GM12878 (cell line): ENCODE results near the gene MICAL3. TPM values are rescaled to one million over a fixed set of nuclear protein-coding genes. Genes with fewer than 3 reads are reported as not detected.
A peak's percentile ranks its signal among the peaks of the same experiment; 100 is the strongest.

Source experiments
- ATF7 ChIP-seq: fragments of 450-650 bp; IDR thresholded peaks from 2 replicates; pipeline ENCODE4 v1.6.1; 2016; ENCODE audit warnings: low read depth, mild to moderate bottlenecking
- BCL3 ChIP-seq: IDR thresholded peaks from 2 replicates; pipeline ENCODE4 v1.6.1; 2011; ENCODE audit warnings: borderline replicate concordance, low read depth, mild to moderate bottlenecking, moderate library complexity, low read length; ENCODE audit not compliant: insufficient read depth, poor library complexity, severe bottlenecking
- BCLAF1 ChIP-seq: fragments of 450-650 bp; IDR thresholded peaks from 2 replicates; pipeline ENCODE4 v1.6.1; 2017; ENCODE audit warnings: antibody characterized with exemption, mild to moderate bottlenecking, moderate library complexity
- CHD4 ChIP-seq: fragments of 200-600 bp; sonication (generic); IDR thresholded peaks from 2 replicates; pipeline ENCODE4 v1.6.1; 2016; ENCODE audit warnings: mild to moderate bottlenecking
- CREB1 ChIP-seq: IDR thresholded peaks from 2 replicates; pipeline ENCODE4 v1.6.1; 2012; ENCODE audit warnings: low read depth, mild to moderate bottlenecking, inconsistent platforms
- GABPA ChIP-seq: IDR thresholded peaks from 2 replicates; pipeline ENCODE4 v1.6.1; 2014; ENCODE audit warnings: antibody characterized with exemption, low read depth, mild to moderate bottlenecking, inconsistent platforms
- IKZF1 ChIP-seq: fragments of 450-650 bp; conservative IDR thresholded peaks from 2 replicates; pipeline ENCODE4 v1.6.1; 2017; ENCODE audit warnings: antibody characterized with exemption, mild to moderate bottlenecking
- NR2C2 ChIP-seq: IDR thresholded peaks from 2 replicates; pipeline ENCODE4 v1.6.1; 2011; ENCODE audit warnings: borderline replicate concordance, low read depth; ENCODE audit not compliant: control insufficient read depth, insufficient read length
- RAD21 ChIP-seq: IDR thresholded peaks from 2 replicates; pipeline ENCODE4 v1.6.1; 2011; ENCODE audit warnings: mild to moderate bottlenecking, low read depth, low read length, moderate library complexity; ENCODE audit not compliant: insufficient read depth
- SIX5 ChIP-seq: IDR thresholded peaks from 2 replicates; pipeline ENCODE4 v1.6.1; 2011; ENCODE audit warnings: mild to moderate bottlenecking, low read depth, low read length, moderate library complexity; ENCODE audit not compliant: severe bottlenecking
- SMC3 ChIP-seq: IDR thresholded peaks from 2 replicates; pipeline ENCODE4 v1.6.1; 2011; ENCODE audit warnings: low read length, improper control_type of control experiment, borderline replicate concordance
- SPI1 ChIP-seq: IDR thresholded peaks from 2 replicates; pipeline ENCODE4 v1.6.1; 2011; ENCODE audit warnings: low read depth, mild to moderate bottlenecking, low read length, moderate library complexity, borderline replicate concordance; ENCODE audit not compliant: insufficient read depth
- STAT1 ChIP-seq: fragments of 450-650 bp; conservative IDR thresholded peaks from 2 replicates; pipeline ENCODE4 v1.6.1; 2014; ENCODE audit warnings: antibody characterized with exemption, mild to moderate bottlenecking
- STAT3 ChIP-seq: IDR thresholded peaks from 2 replicates; pipeline ENCODE4 v1.6.1; 2011; ENCODE audit warnings: low read depth, low read length, improper control_type of control experiment
- ZBTB11 ChIP-seq: fragments of 450-650 bp; formaldehyde crosslinking; IDR thresholded peaks from 2 replicates; pipeline ENCODE4 v1.5.0; 2022; ENCODE audit warnings: mild to moderate bottlenecking, missing genetic modification characterization
- polyA plus RNA-seq, 11 experiments: library from polyadenylated mRNA; depleted of rRNA in 4 of 11; unstranded in 6 of 11; stranded (reverse) in 5 of 11; fragments of >200 nt; fragmentation: Nextera tagmentation in 4 of 11; fragmentation: Illumina TruSeq in 1 of 11; extraction: Ambion mirVana in 4 of 11; extraction: Trizol in 1 of 11; gene quantifications; 1 replicate in 1 of 11; 2 replicates in 10 of 11; pipeline versions ENCODE4 v1.2.1 to v1.2.3, GENCODE V29; 2011 to 2016; ENCODE audit warnings: inconsistent platforms in 2 of 11, missing spikeins in 2 of 11, low read depth in 1 of 11
- total RNA-seq, 4 experiments: library from RNA; depleted of rRNA in 3 of 4; stranded (reverse); fragments of >200 nt in 3 of 4; fragmentation: Illumina TruSeq in 1 of 4; extraction: Trizol in 1 of 4; gene quantifications; 2 replicates each; pipeline versions ENCODE4 v1.2.1 to v1.2.3, GENCODE V29; 2013 to 2021
- TF ChIP-seq, protein P1 (sequence below): IDR thresholded peaks from 2 replicates; pipeline ENCODE4 v1.6.1; 2012; ENCODE audit warnings: low read depth, low read length, improper control_type of control experiment
- TF ChIP-seq, protein P2 (sequence below): IDR thresholded peaks from 2 replicates; pipeline ENCODE4 v1.6.1; 2011; ENCODE audit warnings: borderline replicate concordance, low read depth, mild to moderate bottlenecking, moderate library complexity, mixed read lengths, low read length; ENCODE audit not compliant: insufficient read depth; ENCODE audit errors: extremely low read length
- TF ChIP-seq, protein P3 (sequence below): fragments of 450-650 bp; IDR thresholded peaks from 2 replicates; pipeline ENCODE4 v1.6.1; 2014; ENCODE audit warnings: mild to moderate bottlenecking

The MICAL3 gene
- total and polyA plus RNA-seq, 10 of the 15 experiments (the other 5 are each of a cell fraction or from before 2014, with no cell fraction given) = 2.6 to 92.2 (median 24.0) TPM

DNA sequence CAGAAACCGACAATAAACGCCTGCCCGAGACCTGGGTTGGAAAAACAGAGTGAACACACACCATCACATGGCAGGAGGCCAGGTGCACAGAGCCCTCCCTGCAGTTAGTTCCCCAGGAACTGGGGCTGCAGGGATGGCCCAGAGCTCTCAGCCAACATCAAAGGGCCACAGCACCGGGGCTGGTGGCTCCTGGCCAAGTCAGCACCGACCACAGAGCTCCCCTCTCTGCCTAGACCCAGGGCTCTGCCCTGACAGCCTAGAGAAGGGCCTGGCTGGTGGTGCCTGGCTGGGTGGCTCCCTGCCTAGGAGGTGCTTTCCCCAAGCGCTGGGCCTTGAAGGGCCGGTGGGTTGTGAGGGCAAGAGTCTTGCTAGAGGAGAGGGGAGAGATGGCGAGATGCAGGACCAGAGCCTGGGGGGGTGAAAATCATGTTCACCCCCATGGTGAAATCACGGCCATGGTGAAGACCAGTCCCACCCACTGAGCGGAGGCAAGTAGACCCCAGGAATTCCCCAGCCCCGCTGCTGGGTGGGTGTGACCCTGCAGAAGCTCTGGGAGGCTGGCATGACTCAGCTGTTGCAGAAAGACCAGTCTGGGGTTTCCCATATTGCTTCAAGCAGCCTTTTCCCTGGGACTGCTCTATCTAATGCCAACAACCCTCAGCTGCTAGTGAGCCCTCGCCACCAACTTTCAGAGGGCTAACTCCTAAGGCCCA, 242.9 kb downstream of the MICAL3 start (continued):
- TF ChIP-seq ZBTB11 (no peak), BCL3 (peak; percentile 10), GABPA (no peak), CREB1 (no peak), STAT1 (no peak), CHD4 (no peak), NR2C2 (no peak), SPI1 (no peak), ATF7 (no peak), RAD21 (no peak), SIX5 (no peak), IKZF1 (peak; percentile 72), STAT3 (no peak), SMC3 (no peak), BCLAF1 (no peak)
- TF ChIP-seq, protein P1, sequence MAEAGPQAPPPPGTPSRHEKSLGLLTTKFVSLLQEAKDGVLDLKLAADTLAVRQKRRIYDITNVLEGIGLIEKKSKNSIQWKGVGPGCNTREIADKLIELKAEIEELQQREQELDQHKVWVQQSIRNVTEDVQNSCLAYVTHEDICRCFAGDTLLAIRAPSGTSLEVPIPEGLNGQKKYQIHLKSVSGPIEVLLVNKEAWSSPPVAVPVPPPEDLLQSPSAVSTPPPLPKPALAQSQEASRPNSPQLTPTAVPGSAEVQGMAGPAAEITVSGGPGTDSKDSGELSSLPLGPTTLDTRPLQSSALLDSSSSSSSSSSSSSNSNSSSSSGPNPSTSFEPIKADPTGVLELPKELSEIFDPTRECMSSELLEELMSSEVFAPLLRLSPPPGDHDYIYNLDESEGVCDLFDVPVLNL = no peak
- TF ChIP-seq, protein P2, sequence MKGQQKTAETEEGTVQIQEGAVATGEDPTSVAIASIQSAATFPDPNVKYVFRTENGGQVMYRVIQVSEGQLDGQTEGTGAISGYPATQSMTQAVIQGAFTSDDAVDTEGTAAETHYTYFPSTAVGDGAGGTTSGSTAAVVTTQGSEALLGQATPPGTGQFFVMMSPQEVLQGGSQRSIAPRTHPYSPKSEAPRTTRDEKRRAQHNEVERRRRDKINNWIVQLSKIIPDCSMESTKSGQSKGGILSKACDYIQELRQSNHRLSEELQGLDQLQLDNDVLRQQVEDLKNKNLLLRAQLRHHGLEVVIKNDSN = no peak
- TF ChIP-seq, protein P3, sequence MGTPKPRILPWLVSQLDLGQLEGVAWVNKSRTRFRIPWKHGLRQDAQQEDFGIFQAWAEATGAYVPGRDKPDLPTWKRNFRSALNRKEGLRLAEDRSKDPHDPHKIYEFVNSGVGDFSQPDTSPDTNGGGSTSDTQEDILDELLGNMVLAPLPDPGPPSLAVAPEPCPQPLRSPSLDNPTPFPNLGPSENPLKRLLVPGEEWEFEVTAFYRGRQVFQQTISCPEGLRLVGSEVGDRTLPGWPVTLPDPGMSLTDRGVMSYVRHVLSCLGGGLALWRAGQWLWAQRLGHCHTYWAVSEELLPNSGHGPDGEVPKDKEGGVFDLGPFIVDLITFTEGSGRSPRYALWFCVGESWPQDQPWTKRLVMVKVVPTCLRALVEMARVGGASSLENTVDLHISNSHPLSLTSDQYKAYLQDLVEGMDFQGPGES = no peak
